Upper lobe of left lung (tissue), 4 donors: Measurements from ENCODE around the gene SIGLEC10.

Experiments
- EP300 ChIP-seq, 4 donors: sonication (generic); formaldehyde crosslinking; IDR thresholded peaks; one replicate each; pipeline ENCODE4 v1.5.1; 2017; ENCODE audit warnings: antibody characterized with exemption in 4 of 4, control low read depth in 2 of 4
- POLR2A ChIP-seq, 4 donors: fragments of 450-650 bp; IDR thresholded peaks; one replicate each; pipeline ENCODE4 v1.5.1; 2016 to 2017; ENCODE audit warnings: antibody characterized with exemption in 4 of 4, mild to moderate bottlenecking in 2 of 4
- POLR2AphosphoS5 ChIP-seq, 2 donors: sonication (generic); formaldehyde crosslinking; IDR thresholded peaks; one replicate each; pipeline ENCODE4 v1.5.1; 2017; ENCODE audit warnings: antibody characterized with exemption in 2 of 2
- TF ChIP-seq, protein P1 (sequence below), 6 experiments: fragments of 450-650 bp in 4 of 6; fragments of 200-600 bp in 2 of 6; sonication (generic) in 2 of 6; IDR thresholded peaks; one replicate each; pipeline ENCODE4 v1.5.1; 2016 to 2019; ENCODE audit warnings: antibody characterized with exemption in 6 of 6

DNA sequence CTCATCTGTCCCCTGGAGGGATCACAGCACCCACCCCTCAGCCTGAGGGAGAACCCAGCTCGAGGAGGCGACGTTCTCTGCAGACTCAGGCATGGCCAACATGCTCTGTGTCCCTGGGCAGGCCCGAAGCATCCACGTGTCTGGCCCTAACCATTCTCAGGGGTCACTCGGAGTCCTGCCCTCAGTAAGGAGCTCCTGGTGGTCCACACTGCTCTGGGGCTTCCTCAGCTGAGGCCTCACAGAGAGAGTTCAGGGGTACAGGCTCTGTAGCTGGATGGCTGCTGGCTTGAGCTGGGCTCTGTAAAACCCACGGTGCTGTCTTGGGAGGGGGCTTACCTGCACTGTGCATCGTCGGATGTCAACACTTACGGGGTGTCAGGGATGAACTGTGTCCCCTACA lies 45.2 kb upstream of the SIGLEC10 start:
- TF ChIP-seq, protein P1, sequence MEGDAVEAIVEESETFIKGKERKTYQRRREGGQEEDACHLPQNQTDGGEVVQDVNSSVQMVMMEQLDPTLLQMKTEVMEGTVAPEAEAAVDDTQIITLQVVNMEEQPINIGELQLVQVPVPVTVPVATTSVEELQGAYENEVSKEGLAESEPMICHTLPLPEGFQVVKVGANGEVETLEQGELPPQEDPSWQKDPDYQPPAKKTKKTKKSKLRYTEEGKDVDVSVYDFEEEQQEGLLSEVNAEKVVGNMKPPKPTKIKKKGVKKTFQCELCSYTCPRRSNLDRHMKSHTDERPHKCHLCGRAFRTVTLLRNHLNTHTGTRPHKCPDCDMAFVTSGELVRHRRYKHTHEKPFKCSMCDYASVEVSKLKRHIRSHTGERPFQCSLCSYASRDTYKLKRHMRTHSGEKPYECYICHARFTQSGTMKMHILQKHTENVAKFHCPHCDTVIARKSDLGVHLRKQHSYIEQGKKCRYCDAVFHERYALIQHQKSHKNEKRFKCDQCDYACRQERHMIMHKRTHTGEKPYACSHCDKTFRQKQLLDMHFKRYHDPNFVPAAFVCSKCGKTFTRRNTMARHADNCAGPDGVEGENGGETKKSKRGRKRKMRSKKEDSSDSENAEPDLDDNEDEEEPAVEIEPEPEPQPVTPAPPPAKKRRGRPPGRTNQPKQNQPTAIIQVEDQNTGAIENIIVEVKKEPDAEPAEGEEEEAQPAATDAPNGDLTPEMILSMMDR (IDR thresholded peaks at IDR 0.05), result no peak
- TF ChIP-seq POLR2A (IDR thresholded peaks at IDR 0.05) (no peak), POLR2AphosphoS5 (IDR thresholded peaks at IDR 0.05) (no peak), EP300 (IDR thresholded peaks at IDR 0.05) (no peak)
